Activated B cell treated with CpG ODN at 0.5 μM for 24 hours (primary cell): ENCODE results near the gene RAB11FIP4. TPM values are rescaled to one million over a fixed set of nuclear protein-coding genes. Genes with fewer than 3 reads are reported as not detected.

ENCODE experiments used
- ATAC-seq: fragments of 200-7000 bp; cut with Tn5 transposase; one replicate; pipeline ENCODE4 v1.10.0; 2021; ENCODE audit warnings: low read depth, mild to moderate bottlenecking, moderate library complexity
- CTCF ChIA-PET: fragments of 350-600 bp; sonication (Branson Sonifier 250); formaldehyde crosslinking; loops from one replicate; lab custom pipeline; 2021; ENCODE audit warnings: antibody characterized with exemption; lab: Charles Lee
- POLR2A ChIA-PET: fragments of 350-600 bp; sonication (Branson Sonifier 250); formaldehyde crosslinking; loops from one replicate; lab custom pipeline; 2021; ENCODE audit warnings: antibody characterized with exemption; lab: Charles Lee
- DNase-seq: peaks from one replicate; pipeline ENCODE4 v3.0.0; 2022
- H3K27ac Mint-ChIP-seq: one replicate; pipeline ENCODE4 v1.8.0; 2020; ENCODE audit warnings: mixed read lengths
- H3K27me3 Mint-ChIP-seq: one replicate; pipeline ENCODE4 v1.8.0; 2021; ENCODE audit warnings: mixed read lengths
- H3K36me3 Mint-ChIP-seq: one replicate; pipeline ENCODE4 v1.8.0; 2021; ENCODE audit warnings: low read depth, mixed read lengths
- H3K4me1 Mint-ChIP-seq: one replicate; pipeline ENCODE4 v1.8.0; 2021; ENCODE audit warnings: mixed read lengths
- H3K4me3 Mint-ChIP-seq: one replicate; pipeline ENCODE4 v1.8.0; 2020; ENCODE audit warnings: mild to moderate bottlenecking, mixed read lengths
- H3K9me3 Mint-ChIP-seq: one replicate; pipeline ENCODE4 v1.8.0; 2020; ENCODE audit warnings: mixed read lengths
- intact Hi-C: fragments of 100-400 bp; cut with micrococcal nuclease; formaldehyde crosslinking; loops from one replicate; pipeline ENCODE4 v1.15.1; 2024
- total RNA-seq: library from RNA; stranded (reverse); gene quantifications from 2 replicates; pipeline ENCODE4 v1.2.3, GENCODE V29; 2022
- TF ChIP-seq, protein P1 (sequence below): fragments of 200-600 bp; IDR thresholded peaks from one replicate; pipeline ENCODE4 v1.8.0; 2022; ENCODE audit warnings: antibody characterized with exemption, mild to moderate bottlenecking

The RAB11FIP4 gene
- total RNA-seq, 1 donor from 2014 or later, result 43.2 TPM

DNA sequence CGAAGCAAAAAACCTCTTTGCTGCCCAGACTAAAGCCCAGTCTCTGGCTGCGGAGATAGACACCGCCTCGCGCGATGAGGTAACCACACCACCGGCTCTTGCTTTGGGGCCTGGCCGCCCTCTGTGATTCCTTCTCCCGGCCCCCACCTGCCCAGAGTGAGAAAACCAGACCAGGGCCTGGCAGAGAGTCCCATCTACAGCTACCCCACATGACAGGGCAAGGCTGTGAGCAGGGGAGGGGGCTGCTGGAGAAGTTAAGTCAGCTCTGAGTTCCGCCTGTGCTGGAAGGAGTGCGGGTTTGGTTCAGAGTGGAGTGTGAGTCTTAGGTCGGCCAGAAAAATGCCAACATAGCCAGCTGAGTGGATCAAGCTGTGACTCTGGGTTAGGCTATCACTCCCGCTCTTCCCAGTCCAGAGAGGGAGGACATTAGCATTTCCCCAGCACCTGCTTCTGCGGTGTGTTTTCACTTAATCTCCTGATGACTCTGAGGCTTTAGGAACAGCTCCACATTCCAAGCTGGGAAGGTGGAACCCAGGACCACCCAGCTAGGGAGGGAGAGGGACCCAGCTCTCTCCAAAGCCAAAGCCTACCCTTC lies 139.0 kb downstream of the RAB11FIP4 start:
- ChIA-PET CTCF (interaction anchor here (0.9 to 2.4 kb wide), 2 partner anchors 13 to 312 kb away, joined by 3 to 9 read pairs; no protein-coding TSS in a partner anchor), POLR2A (interaction anchor here (0.6 kb wide), 1 partner anchor 36 kb away, joined by 6 read pairs; no protein-coding TSS in a partner anchor)
- intact Hi-C loops, result no loop called here
- DNase-seq (no peak), ATAC-seq (no peak)
- Mint-ChIP-seq H3K9me3 (no peaks in the 10 kb centered on the region), H3K36me3 (peaks cover 61% of the 10 kb centered on the region), H3K27ac (no peak overlapping the region), H3K4me1 (peaks cover 29% of the 10 kb centered on the region), H3K4me3 (no peak overlapping the region), H3K27me3 (no peaks in the 10 kb centered on the region)
- TF ChIP-seq, protein P1, sequence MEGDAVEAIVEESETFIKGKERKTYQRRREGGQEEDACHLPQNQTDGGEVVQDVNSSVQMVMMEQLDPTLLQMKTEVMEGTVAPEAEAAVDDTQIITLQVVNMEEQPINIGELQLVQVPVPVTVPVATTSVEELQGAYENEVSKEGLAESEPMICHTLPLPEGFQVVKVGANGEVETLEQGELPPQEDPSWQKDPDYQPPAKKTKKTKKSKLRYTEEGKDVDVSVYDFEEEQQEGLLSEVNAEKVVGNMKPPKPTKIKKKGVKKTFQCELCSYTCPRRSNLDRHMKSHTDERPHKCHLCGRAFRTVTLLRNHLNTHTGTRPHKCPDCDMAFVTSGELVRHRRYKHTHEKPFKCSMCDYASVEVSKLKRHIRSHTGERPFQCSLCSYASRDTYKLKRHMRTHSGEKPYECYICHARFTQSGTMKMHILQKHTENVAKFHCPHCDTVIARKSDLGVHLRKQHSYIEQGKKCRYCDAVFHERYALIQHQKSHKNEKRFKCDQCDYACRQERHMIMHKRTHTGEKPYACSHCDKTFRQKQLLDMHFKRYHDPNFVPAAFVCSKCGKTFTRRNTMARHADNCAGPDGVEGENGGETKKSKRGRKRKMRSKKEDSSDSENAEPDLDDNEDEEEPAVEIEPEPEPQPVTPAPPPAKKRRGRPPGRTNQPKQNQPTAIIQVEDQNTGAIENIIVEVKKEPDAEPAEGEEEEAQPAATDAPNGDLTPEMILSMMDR, result no peak

- POLR2A ChIA-PET, result no interaction called here
- no peak overlapping the region for H3K4me3 Mint-ChIP-seq
- DNase-seq (no peak), ATAC-seq (no peak)
- intact Hi-C loops, result no loop called here
- H3K4me1 Mint-ChIP-seq, result peaks cover 32% of the 10 kb centered on the region
- H3K9me3 Mint-ChIP-seq, result no peaks in the 10 kb centered on the region
- H3K27ac Mint-ChIP-seq, result no peak overlapping the region
- TF ChIP-seq, protein P1, result no peak
- H3K27me3 Mint-ChIP-seq, result no peaks in the 10 kb centered on the region
- peaks cover 57% of the 10 kb centered on the region for H3K36me3 Mint-ChIP-seq
- CTCF ChIA-PET, result interaction anchor here (0.9 to 4.6 kb wide), 3 partner anchors 14 to 311 kb away, joined by 3 to 103 read pairs (median 9); no protein-coding TSS in a partner anchor
These were observed 140.0 kb downstream of the RAB11FIP4 start for GRCh38 chr17:31531336-31531980.

DNA sequence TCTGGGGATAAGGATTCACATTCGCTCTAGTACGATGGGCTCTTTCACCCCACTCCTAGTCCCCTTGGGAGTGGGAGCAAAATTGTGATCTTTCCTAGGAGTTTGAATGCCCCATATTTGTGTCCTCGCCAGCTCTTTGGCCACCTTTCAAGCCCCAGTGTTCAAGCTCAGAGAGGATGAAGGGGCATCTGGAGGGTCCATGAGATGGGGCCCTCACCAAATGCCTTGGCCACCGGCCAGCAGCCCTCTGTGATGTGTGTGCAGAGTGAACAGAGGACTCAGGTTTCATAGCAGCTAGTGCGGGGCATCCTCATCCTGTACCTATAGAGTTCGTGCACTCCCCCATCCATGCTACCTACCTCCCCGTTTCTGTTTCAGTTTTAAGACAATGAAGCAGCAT lies 140.6 kb downstream of the RAB11FIP4 start:
- H3K9me3 Mint-ChIP-seq, result no peaks in the 10 kb centered on the region
- H3K4me3 Mint-ChIP-seq, result no peak overlapping the region
- peaks cover 38% of the 10 kb centered on the region for H3K4me1 Mint-ChIP-seq
- no peak for ATAC-seq
- TF ChIP-seq, protein P1, result no peak
- no peak overlapping the region for H3K27ac Mint-ChIP-seq
- POLR2A ChIA-PET, result no interaction called here
- H3K27me3 Mint-ChIP-seq, result no peaks in the 10 kb centered on the region
- peaks cover 52% of the 10 kb centered on the region for H3K36me3 Mint-ChIP-seq
- no peak for DNase-seq
- CTCF ChIA-PET, result interaction anchor here (4.6 kb wide), 1 partner anchor 310 kb away, joined by 103 read pairs; no protein-coding TSS in a partner anchor
- intact Hi-C loops, result no loop called here

DNA sequence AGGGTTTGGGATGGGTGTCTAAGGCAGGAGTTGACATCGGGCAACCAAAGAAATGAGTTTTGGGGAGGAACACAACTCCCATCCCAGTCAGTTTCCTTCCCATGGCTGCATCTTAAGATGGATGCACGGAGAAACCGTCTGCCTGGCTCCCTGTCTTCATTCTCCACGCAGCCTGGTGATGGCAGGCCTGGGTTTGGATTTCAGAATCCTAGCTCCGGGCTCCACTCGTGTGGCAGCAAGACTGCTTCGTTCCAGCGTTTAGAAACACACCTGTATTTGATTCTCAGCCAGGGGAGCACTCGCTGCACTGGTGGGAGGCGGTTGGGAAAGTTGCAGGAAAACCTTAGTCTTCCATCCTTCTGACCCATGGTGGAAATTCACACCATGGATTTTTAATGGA lies 141.1 kb downstream of the RAB11FIP4 start:
- ATAC-seq (no peak), DNase-seq (no peak)
- intact Hi-C loops, result no loop called here
- Mint-ChIP-seq H3K9me3 (no peaks in the 10 kb centered on the region), H3K36me3 (peaks cover 51% of the 10 kb centered on the region), H3K4me1 (peaks cover 42% of the 10 kb centered on the region), H3K27ac (no peak overlapping the region), H3K27me3 (no peaks in the 10 kb centered on the region), H3K4me3 (no peak overlapping the region)
- POLR2A ChIA-PET, result no interaction called here
- TF ChIP-seq, protein P1, result no peak
- CTCF ChIA-PET, result interaction anchor here (4.6 kb wide), 1 partner anchor 310 kb away, joined by 103 read pairs; no protein-coding TSS in a partner anchor
